ENCODE measurements around the gene HIBADH.

- TF ChIP-seq, protein P1, sequence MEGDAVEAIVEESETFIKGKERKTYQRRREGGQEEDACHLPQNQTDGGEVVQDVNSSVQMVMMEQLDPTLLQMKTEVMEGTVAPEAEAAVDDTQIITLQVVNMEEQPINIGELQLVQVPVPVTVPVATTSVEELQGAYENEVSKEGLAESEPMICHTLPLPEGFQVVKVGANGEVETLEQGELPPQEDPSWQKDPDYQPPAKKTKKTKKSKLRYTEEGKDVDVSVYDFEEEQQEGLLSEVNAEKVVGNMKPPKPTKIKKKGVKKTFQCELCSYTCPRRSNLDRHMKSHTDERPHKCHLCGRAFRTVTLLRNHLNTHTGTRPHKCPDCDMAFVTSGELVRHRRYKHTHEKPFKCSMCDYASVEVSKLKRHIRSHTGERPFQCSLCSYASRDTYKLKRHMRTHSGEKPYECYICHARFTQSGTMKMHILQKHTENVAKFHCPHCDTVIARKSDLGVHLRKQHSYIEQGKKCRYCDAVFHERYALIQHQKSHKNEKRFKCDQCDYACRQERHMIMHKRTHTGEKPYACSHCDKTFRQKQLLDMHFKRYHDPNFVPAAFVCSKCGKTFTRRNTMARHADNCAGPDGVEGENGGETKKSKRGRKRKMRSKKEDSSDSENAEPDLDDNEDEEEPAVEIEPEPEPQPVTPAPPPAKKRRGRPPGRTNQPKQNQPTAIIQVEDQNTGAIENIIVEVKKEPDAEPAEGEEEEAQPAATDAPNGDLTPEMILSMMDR (IDR thresholded peaks at IDR 0.05 in 4 of 5, conservative IDR thresholded peaks at IDR 0.05 in 1 of 5): no peak
- no peak for TF ChIP-seq POLR2A (IDR thresholded peaks at IDR 0.05)
These were observed 26.2 kb downstream of the HIBADH start for GRCh38 chr7:27636326-27637006.

All from gastrocnemius medialis (tissue), 4 donors.